Measurements from ENCODE around the gene METTL27. TPM values are rescaled to one million over a fixed set of nuclear protein-coding genes. Genes with fewer than 3 reads are reported as not detected.
"Not testable (repeated sequence)": the region's sequence is repeated elsewhere in the genome, so short reads cannot be mapped to it uniquely, and the experiment has no call there.

The METTL27 gene
- total RNA-seq, 2 donors from 2014 or later: 1.8 TPM; not detected in 1

GRCh38 chr7:73829505-73829904, 12.8 kb downstream of the METTL27 start:
- Mint-ChIP-seq H3K27ac (no peak overlapping the region), H3K36me3 (ENCODE audit: insufficient read depth in 2 of 2) (no peaks in the 10 kb centered on the region), H3K9me3 (no peaks in the 10 kb centered on the region), H3K27me3 (ENCODE audit: low read depth) (peaks cover 29% of the 10 kb centered on the region), H3K4me1 (ENCODE audit: low read depth) (peaks cover 26% of the 10 kb centered on the region), H3K4me3 (no peak overlapping the region)
- DNase-seq (no peak), ATAC-seq (replicated peaks in 1 of 2) (no peak)

GRCh38 chr7:73828972-73829371, 13.3 kb downstream of the METTL27 start:
- H3K4me3 Mint-ChIP-seq: peak overlapping the region in 1 of 2 donors; percentile 5
- H3K9me3 Mint-ChIP-seq: no peaks in the 10 kb centered on the region
- H3K4me1 Mint-ChIP-seq (ENCODE audit: low read depth): peaks cover 26% of the 10 kb centered on the region
- peaks cover 29% of the 10 kb centered on the region for H3K27me3 Mint-ChIP-seq (ENCODE audit: low read depth)
- ATAC-seq (replicated peaks in 1 of 2) (no peak), DNase-seq (no peak)
- H3K27ac Mint-ChIP-seq: no peak overlapping the region
- no peaks in the 10 kb centered on the region for H3K36me3 Mint-ChIP-seq (ENCODE audit: insufficient read depth in 2 of 2)

DNA sequence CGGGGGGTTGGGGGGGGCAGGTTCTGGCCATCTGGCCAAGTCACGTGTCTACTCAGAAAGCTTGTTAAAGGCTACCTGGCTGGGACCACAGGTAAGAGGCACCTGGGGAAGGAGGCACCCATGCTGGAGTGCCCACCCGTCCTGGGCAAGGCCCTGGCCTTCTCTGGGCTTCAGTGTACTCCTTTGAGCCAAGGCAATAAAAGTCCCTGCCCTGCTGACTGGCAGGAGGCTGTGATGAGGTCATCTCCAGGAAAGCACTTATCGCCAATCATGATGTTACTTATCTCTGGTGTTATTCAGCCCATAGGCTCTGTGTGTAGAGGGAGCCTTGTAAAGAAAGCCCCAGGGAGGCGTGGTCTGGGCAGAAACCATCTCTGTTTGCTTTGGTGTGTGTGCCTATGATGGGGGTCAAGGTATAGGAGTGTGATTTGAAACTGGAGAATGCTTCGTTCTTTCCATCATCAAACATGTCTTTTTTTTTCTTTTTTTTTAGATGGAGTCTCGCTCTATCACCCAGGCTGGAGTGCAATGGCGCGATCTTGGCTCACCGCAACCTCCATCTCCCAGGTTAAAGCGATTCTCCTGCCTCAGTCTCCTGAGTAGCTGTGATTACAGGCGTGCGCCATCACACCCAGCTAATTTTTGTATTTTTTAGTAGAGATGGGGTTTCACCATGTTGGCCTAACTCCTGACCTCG, 14.1 kb downstream of the METTL27 start:
- peak overlapping the region; percentile 19 to 32 for H3K4me3 Mint-ChIP-seq
- ATAC-seq (replicated peaks in 1 of 2) (peak; percentile 90 to 95), DNase-seq (peak; percentile 37)
- no peaks in the 10 kb centered on the region for H3K9me3 Mint-ChIP-seq
- H3K4me1 Mint-ChIP-seq (ENCODE audit: low read depth): peaks cover 26% of the 10 kb centered on the region
- no peak overlapping the region for H3K27ac Mint-ChIP-seq
- peaks cover 29% of the 10 kb centered on the region for H3K27me3 Mint-ChIP-seq (ENCODE audit: low read depth)
- no peaks in the 10 kb centered on the region for H3K36me3 Mint-ChIP-seq (ENCODE audit: insufficient read depth in 2 of 2)

- ATAC-seq (replicated peaks in 1 of 2) (peak in 1 of 2 donors; percentile 14), DNase-seq (no peak)
- Mint-ChIP-seq H3K27ac (peak overlapping the region; percentile 49), H3K9me3 (no peaks in the 10 kb centered on the region), H3K27me3 (ENCODE audit: low read depth) (peaks cover 29% of the 10 kb centered on the region), H3K36me3 (ENCODE audit: insufficient read depth in 2 of 2) (no peaks in the 10 kb centered on the region), H3K4me3 (peak overlapping the region in 1 of 2 donors; percentile 29), H3K4me1 (ENCODE audit: low read depth) (peaks cover 26% of the 10 kb centered on the region)
Observed at GRCh38 chr7:73827567-73828106, 14.7 kb downstream of the METTL27 start.

DNA sequence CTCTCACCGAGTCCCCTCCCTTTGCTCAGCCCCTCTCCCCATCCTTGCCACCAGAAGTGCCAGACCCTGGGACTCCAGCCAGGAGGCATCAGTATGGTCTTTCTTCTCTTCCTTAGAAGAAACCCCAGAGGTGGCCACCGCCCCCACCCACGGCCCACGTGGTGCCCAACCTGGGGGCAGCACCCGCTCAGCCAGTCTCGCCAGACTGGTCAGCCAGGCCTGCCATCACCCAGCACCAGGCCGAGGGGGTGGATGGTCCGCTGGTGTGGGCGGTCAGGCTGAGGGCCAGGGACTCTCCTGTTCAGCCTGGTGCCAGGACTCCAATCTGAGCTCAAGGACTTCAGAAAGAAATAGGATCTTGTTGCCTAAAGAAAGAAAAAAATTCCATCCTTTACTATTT, 17.3 kb downstream of the METTL27 start:
- no peak for ATAC-seq (replicated peaks in 1 of 2)

DNA sequence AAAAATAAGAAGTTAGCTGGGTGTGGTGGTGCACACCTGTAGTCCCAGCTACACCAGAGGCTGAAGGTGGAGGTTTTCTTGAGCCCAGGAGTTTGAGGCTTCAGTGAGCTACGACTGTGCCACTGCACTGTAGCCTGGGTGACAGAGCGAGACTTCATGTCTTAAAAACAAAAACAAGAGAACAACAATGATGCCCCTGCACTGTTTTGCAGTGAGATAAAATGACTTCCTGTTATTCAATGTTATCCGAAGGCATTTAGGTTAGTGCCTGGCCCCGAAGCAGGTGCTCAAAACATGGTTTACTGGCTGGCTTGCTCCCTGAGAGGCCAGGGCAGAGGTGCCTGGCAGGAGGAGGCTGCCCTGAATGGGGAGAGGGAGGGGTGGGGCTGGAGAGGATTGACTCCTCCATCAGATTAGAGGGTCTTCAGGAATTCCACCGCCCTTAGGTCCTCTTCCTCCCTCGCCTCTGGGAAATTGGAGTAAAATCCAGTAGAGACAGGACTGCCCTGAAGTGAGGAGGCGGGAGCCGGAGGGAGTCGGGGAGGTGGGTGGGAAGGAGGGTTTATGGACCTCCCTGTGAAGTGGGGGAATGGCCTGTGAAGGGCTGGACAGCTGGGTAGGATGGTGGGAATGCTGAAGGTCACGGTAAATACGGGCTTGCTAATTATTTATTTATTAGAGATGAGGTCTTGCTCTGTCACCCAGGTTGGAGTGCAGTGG, 18.3 kb downstream of the METTL27 start:
- no peak overlapping the region for H3K27ac Mint-ChIP-seq
- no peaks in the 10 kb centered on the region for H3K36me3 Mint-ChIP-seq (ENCODE audit: insufficient read depth in 2 of 2)
- no peak overlapping the region for H3K4me3 Mint-ChIP-seq
- H3K27me3 Mint-ChIP-seq (ENCODE audit: low read depth): peaks cover 28% of the 10 kb centered on the region
- DNase-seq (no peak), ATAC-seq (replicated peaks in 1 of 2) (no peak)
- H3K9me3 Mint-ChIP-seq: no peaks in the 10 kb centered on the region
- H3K4me1 Mint-ChIP-seq (ENCODE audit: low read depth): peaks cover 25% of the 10 kb centered on the region

More for the DNA sequence above, 17.3 kb downstream of the METTL27 start:
- Mint-ChIP-seq H3K27me3 (ENCODE audit: low read depth) (peaks cover 29% of the 10 kb centered on the region), H3K9me3 (no peaks in the 10 kb centered on the region), H3K27ac (no peak overlapping the region), H3K4me3 (no peak overlapping the region), H3K4me1 (ENCODE audit: low read depth) (peaks cover 26% of the 10 kb centered on the region), H3K36me3 (ENCODE audit: insufficient read depth in 2 of 2) (no peaks in the 10 kb centered on the region)
- no peak for DNase-seq

DNA sequence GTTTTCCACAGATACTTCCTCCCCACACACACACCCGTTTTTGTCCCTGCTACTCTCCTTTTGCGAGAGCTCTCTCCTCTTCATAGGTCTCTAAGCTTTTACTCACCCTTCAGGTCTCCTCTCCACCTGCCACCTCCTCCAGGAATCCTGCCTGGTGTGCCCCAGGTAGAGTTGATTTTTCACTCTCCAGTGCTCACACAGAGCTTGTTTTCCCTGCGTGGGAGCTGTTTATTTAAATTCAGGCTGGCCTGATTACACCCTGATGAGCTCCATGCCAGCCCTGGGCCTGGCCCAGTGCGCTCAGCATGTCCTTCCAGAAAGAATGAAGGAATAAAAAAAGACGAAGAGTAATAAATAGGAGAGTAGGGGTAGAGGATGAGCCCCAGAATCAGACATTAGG, 19.1 kb downstream of the METTL27 start:
- H3K4me1 Mint-ChIP-seq (ENCODE audit: low read depth): peaks cover 18% of the 10 kb centered on the region
- no peak overlapping the region for H3K27ac Mint-ChIP-seq
- DNase-seq: no peak
- peaks cover 23% of the 10 kb centered on the region for H3K27me3 Mint-ChIP-seq (ENCODE audit: low read depth)
- no peak overlapping the region for H3K4me3 Mint-ChIP-seq
- H3K36me3 Mint-ChIP-seq (ENCODE audit: insufficient read depth in 2 of 2): no peaks in the 10 kb centered on the region
- ATAC-seq (replicated peaks in 1 of 2): no peak
- no peaks in the 10 kb centered on the region for H3K9me3 Mint-ChIP-seq

- Mint-ChIP-seq H3K36me3 (ENCODE audit: insufficient read depth in 2 of 2) (no peaks in the 10 kb centered on the region), H3K27me3 (ENCODE audit: low read depth) (peaks cover 18% of the 10 kb centered on the region), H3K4me1 (ENCODE audit: low read depth) (peaks cover 11% of the 10 kb centered on the region), H3K9me3 (no peaks in the 10 kb centered on the region), H3K4me3 (no peak overlapping the region), H3K27ac (no peak overlapping the region)
- DNase-seq: no peak
- no peak for ATAC-seq (replicated peaks in 1 of 2)
Observed at GRCh38 chr7:73822319-73823173, 19.8 kb downstream of the METTL27 start.

DNA sequence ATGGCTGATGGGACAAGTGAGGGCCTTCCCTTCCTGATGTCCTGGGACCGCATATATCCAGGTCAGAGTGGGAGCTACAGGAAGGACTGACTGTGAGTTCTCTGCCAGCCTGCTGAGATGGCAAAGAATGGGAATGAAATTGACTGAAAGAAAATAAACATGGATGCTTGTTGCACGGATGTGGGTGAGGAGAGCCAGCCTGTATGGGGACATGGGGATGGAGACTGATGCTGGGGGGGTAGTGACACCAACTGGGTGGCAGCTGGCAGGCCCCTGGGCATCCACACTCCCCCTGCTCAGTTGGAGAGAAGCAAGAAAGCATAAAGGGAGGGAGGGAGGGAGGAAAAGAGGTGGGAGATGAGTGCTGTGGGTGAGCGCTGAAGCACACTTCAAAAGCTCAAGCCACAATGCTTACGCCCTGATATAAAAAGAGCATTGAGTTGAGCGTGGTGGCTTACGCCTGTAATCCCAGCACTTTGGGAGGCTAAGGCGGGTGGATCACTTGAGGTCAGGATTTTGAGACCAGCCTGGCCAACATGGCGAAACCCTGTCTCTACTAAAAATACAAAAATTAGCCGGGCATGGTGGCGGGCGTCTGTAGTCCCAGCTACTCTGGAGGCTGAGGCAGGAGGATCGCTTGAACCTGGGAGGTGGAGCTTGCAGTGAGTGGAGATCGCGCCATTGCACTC, 20.6 kb downstream of the METTL27 start:
- H3K36me3 Mint-ChIP-seq (ENCODE audit: insufficient read depth in 2 of 2); ATAC-seq (replicated peaks in 1 of 2); H3K27ac Mint-ChIP-seq; H3K4me1 Mint-ChIP-seq (ENCODE audit: low read depth); DNase-seq; H3K4me3 Mint-ChIP-seq; H3K9me3 Mint-ChIP-seq: not testable (repeated sequence)
- peaks cover 10% of the 10 kb centered on the region for H3K27me3 Mint-ChIP-seq (ENCODE audit: low read depth)

DNA sequence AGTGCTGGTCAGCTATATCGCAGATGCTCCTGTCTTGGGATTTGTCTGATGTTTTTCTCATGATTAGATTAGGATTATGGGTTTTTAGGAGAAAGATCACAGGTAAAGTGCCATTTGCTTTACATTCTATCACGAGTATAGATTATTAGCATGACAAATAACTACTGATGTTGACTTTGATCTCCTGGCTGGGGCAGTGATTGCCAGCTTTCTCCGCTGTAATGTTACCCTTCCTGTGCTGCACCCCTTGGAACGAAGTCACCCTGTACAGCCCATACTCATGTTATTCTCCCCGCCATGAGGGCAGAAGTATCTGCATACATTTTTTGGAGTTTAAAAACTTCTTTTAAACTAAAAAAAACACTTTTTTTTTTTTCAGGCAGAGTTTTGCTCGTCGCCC, 22.3 kb downstream of the METTL27 start:
- no peak overlapping the region for H3K4me3 Mint-ChIP-seq
- H3K27ac Mint-ChIP-seq: no peak overlapping the region
- no peaks in the 10 kb centered on the region for H3K9me3 Mint-ChIP-seq
- DNase-seq (no peak), ATAC-seq (replicated peaks in 1 of 2) (no peak)
- no peaks in the 10 kb centered on the region for H3K27me3 Mint-ChIP-seq (ENCODE audit: low read depth)
- H3K4me1 Mint-ChIP-seq (ENCODE audit: low read depth): no peaks in the 10 kb centered on the region
- no peaks in the 10 kb centered on the region for H3K36me3 Mint-ChIP-seq (ENCODE audit: insufficient read depth in 2 of 2)

DNA sequence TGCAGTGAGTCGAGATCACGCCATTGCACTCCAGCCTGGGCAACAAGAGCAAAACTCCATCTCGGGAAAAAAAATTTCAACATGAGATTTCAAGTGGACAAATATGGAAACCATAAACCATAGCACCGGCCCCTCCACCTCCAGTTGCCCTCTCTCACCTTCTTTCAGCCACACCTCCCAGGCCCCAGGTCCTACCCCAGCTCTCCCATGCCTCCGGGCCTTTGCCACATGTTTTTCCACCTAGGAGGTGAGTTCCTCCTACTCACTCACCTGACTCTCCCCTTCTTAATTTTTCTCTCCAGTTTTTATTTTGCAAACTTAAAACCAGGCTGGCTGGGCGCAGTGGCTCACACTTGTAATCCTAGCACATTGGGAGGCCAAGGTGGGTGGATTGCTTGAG, 25.2 kb downstream of the METTL27 start:
- no peak for ATAC-seq (replicated peaks in 1 of 2)
- Mint-ChIP-seq H3K9me3 (no peaks in the 10 kb centered on the region), H3K4me1 (ENCODE audit: low read depth) (no peaks in the 10 kb centered on the region), H3K4me3 (no peak overlapping the region), H3K27ac (no peak overlapping the region), H3K27me3 (ENCODE audit: low read depth) (no peaks in the 10 kb centered on the region), H3K36me3 (ENCODE audit: insufficient read depth in 2 of 2) (no peaks in the 10 kb centered on the region)
- DNase-seq: no peak

- no peaks in the 10 kb centered on the region for H3K27me3 Mint-ChIP-seq (ENCODE audit: low read depth)
- no peak overlapping the region for H3K27ac Mint-ChIP-seq
- H3K4me1 Mint-ChIP-seq (ENCODE audit: low read depth): no peaks in the 10 kb centered on the region
- no peaks in the 10 kb centered on the region for H3K9me3 Mint-ChIP-seq
- H3K4me3 Mint-ChIP-seq: no peak overlapping the region
- ATAC-seq (replicated peaks in 1 of 2) (no peak), DNase-seq (no peak)
- no peaks in the 10 kb centered on the region for H3K36me3 Mint-ChIP-seq (ENCODE audit: insufficient read depth in 2 of 2)
Observed at GRCh38 chr7:73815436-73815835, 26.9 kb downstream of the METTL27 start.

Measured in activated T-cell treated with anti-CD3 and anti-CD28 coated beads, Interleukin-2, amount 50 U/mL, for 72 hours (primary cell).